A673 (cell line): ENCODE data around the gene GALNT14. TPM values are rescaled to one million over a fixed set of nuclear protein-coding genes. Genes with fewer than 3 reads are reported as not detected.

ENCODE experiments used
- BruUV-seq: library from RNA; stranded (reverse); fragments of 400-500 nt; replicated peaks from 2 replicates; lab custom pipeline; 2021; lab: Mats Ljungman, UMichigan
- CTCF ChIA-PET: fragments of 300-600 bp; sonication (Branson Sonifier 250); formaldehyde crosslinking; loops from one replicate; lab custom pipeline; 2022; ENCODE audit warnings: antibody characterized with exemption; lab: Charles Lee
- POLR2A ChIA-PET: fragments of 300-600 bp; sonication (Branson Sonifier 250); formaldehyde crosslinking; loops from one replicate; lab custom pipeline; 2022; ENCODE audit warnings: antibody characterized with exemption; ENCODE audit not compliant: low non-redundant PET; lab: Charles Lee
- DNase-seq: peaks from one replicate; pipeline ENCODE4 v3.0.0-alpha.2; 2015; ENCODE audit warnings: low spot score
- H3K27ac ChIP-seq: fragments of 200-600 bp; sonication (generic); 2 replicates; pipeline ENCODE4 v1.5.1; 2016; ENCODE audit warnings: mixed run types, low read depth, mild to moderate bottlenecking, mixed read lengths, antibody characterized with exemption, low read length; ENCODE audit not compliant: poor library complexity, severe bottlenecking
- H3K27me3 ChIP-seq: fragments of 200-600 bp; sonication (generic); replicated peaks from 2 replicates; pipeline ENCODE4 v1.6.1; 2017; ENCODE audit warnings: mixed run types, low read depth, mild to moderate bottlenecking, mixed read lengths, antibody characterized with exemption, low read length; ENCODE audit not compliant: insufficient read depth, poor library complexity
- H3K36me3 ChIP-seq: fragments of 200-600 bp; sonication (generic); 2 replicates; pipeline ENCODE4 v1.6.1; 2016; ENCODE audit warnings: mixed run types, mild to moderate bottlenecking, mixed read lengths, antibody characterized with exemption, low read length; ENCODE audit not compliant: insufficient read depth, poor library complexity, severe bottlenecking
- H3K4me1 ChIP-seq: fragments of 200-600 bp; sonication (generic); 2 replicates; pipeline ENCODE4 v1.6.1; 2017; ENCODE audit warnings: mixed run types, mild to moderate bottlenecking, mixed read lengths, antibody characterized with exemption, low read length; ENCODE audit not compliant: insufficient read depth, poor library complexity, severe bottlenecking
- H3K4me3 ChIP-seq: fragments of 200-600 bp; sonication (generic); 2 replicates; pipeline ENCODE4 v1.5.1; 2016; ENCODE audit warnings: low read depth, mixed run types, mild to moderate bottlenecking, mixed read lengths, low read length; ENCODE audit not compliant: poor library complexity, severe bottlenecking
- H3K9me3 ChIP-seq: fragments of 200-600 bp; sonication (generic); 2 replicates; pipeline ENCODE4 v1.6.1; 2016; ENCODE audit warnings: mixed run types, low read depth, mild to moderate bottlenecking, mixed read lengths, antibody characterized with exemption, low read length; ENCODE audit not compliant: poor library complexity, severe bottlenecking
- CTCF ChIP-seq: fragments of 300-800, 200-600 bp; sonication (generic); conservative IDR thresholded peaks from 2 replicates; pipeline ENCODE4 v1.5.1; 2017; ENCODE audit warnings: low read depth, mild to moderate bottlenecking, antibody characterized with exemption, low read length, moderate library complexity, mixed read lengths
- EZH2 ChIP-seq: fragments of 200-600 bp; sonication (generic); IDR thresholded peaks from 2 replicates; pipeline ENCODE4 v1.6.1; 2017; ENCODE audit warnings: borderline replicate concordance, low read depth, mild to moderate bottlenecking, mixed read lengths, antibody characterized with exemption, low read length; ENCODE audit not compliant: poor library complexity, severe bottlenecking
- intact Hi-C: fragments of 100-400 bp; cut with micrococcal nuclease; formaldehyde crosslinking; loops from one replicate; pipeline ENCODE4 v1.10.0; 2022; ENCODE audit not compliant: unreplicated experiment
- total RNA-seq: library from RNA; stranded (reverse); gene quantifications from 2 replicates; pipeline ENCODE4 v1.2.3, GENCODE V29; 2021

GALNT14 gene
- total RNA-seq, 1 experiment from 2014 or later, result 9.7 TPM

GRCh38 chr2:31060397-31060796, 77.8 kb downstream of the GALNT14 start:
- ChIA-PET POLR2A (no interaction called here), CTCF (no interaction called here)
- no peak for DNase-seq
- H3K4me3 ChIP-seq, result no peak overlapping the region
- no peak overlapping the region for H3K27ac ChIP-seq
- H3K36me3 ChIP-seq, result no peaks in the 10 kb centered on the region
- intact Hi-C loops, result no loop called here
- H3K9me3 ChIP-seq, result no peaks in the 10 kb centered on the region
- no TSS peak for BruUV-seq
- no peaks in the 10 kb centered on the region for H3K27me3 ChIP-seq
- no peaks in the 10 kb centered on the region for H3K4me1 ChIP-seq
- no peak for TF ChIP-seq EZH2
- TF ChIP-seq CTCF, result no peak

- CTCF ChIA-PET, result no interaction called here
Observed at GRCh38 chr2:31058096-31059035, 79.9 kb downstream of the GALNT14 start.

GRCh38 chr2:31057691-31058090, 80.5 kb downstream of the GALNT14 start:
- no peak overlapping the region for H3K4me3 ChIP-seq
- DNase-seq, result no peak
- CTCF ChIA-PET, result no interaction called here
- H3K27ac ChIP-seq, result no peak overlapping the region
- no peak for TF ChIP-seq EZH2
- no peak for TF ChIP-seq CTCF
- BruUV-seq, result no TSS peak
- POLR2A ChIA-PET, result no interaction called here
- intact Hi-C loops, result no loop called here
- no peaks in the 10 kb centered on the region for H3K4me1 ChIP-seq
- H3K9me3 ChIP-seq, result no peaks in the 10 kb centered on the region
- H3K36me3 ChIP-seq, result no peaks in the 10 kb centered on the region
- no peaks in the 10 kb centered on the region for H3K27me3 ChIP-seq

More at GRCh38 chr2:31058096-31059035, 79.9 kb downstream of the GALNT14 start:
- TF ChIP-seq EZH2 (no peak), CTCF (no peak)
- intact Hi-C loops, result no loop called here
- Histone ChIP-seq H3K27me3 (no peaks in the 10 kb centered on the region), H3K9me3 (no peaks in the 10 kb centered on the region), H3K36me3 (no peaks in the 10 kb centered on the region), H3K4me1 (no peaks in the 10 kb centered on the region), H3K27ac (no peak overlapping the region), H3K4me3 (no peak overlapping the region)
- no TSS peak for BruUV-seq
- DNase-seq, result no peak
- POLR2A ChIA-PET, result no interaction called here
